Measurements from ENCODE around the gene TIGD6.
"Not testable (repeated sequence)": the region's sequence is repeated elsewhere in the genome, so short reads cannot be mapped to it uniquely, and the experiment has no call there.

Gene TIGD6

DNA sequence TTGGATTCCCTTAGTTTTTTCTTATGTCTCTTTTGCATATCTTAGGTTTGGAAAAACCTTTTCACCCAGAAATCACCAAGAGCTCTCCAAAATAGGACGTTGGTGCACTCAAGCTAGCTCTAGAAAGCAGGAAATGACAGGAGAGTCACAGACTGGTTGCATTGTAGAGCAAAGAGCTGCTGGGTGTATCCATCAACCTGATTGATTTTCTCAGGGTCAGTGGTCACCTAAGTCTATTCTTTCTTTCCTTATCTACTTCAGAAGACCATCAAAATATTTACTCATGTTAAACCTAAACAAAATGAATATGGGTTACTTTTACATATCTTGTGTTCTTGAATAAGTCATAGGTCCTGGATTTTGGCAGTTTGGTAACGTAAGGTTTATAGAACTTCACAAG lies 25.0 kb downstream of the TIGD6 start:
- DNase-seq (ENCODE audit: low spot score) = no peak

- no peak for DNase-seq (ENCODE audit: low spot score)
Measured at GRCh38 chr5:149969181-149969930, 31.1 kb downstream of the TIGD6 start.

DNA sequence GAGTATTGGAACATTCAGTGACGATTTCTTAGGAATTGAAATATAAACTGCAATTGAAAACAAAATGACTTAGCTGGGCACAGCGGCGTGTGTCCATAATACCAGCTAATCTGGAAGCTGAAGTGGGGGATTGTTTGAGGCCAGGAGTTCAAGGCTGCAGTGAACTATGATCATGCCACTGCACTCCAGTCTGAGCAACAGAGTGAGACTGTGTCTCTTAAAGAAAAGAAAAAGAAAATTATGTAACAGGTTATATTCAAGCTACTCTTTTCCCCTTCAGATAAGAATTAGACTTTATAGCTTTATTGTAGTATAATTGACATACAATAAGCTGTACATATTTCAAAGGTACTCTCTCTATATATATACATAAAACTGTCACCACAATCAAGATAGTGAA lies 33.5 kb downstream of the TIGD6 start:
- no peak for DNase-seq (ENCODE audit: low spot score)

DNA sequence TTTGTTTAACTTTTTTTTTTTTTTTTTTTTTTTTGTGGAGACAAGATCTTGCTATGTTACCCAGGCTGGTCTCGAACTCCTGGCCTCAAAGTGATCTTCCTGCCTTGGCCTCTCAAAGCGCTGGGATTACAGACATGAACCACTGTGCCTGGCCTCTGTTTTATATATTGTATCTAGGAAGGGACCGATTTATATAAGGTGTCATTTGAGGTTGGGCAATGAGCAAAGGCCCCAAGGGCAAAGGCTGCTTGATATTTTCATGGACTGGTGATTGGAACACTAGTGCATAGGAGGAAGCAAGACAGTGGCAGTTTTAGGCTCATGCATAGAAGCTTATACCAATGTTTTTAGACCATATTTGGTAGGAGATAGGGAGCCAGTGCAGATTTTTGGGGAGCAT lies 36.7 kb downstream of the TIGD6 start:
- no peak for DNase-seq (ENCODE audit: low spot score)

- no peak for DNase-seq (ENCODE audit: low spot score)
Measured at GRCh38 chr5:149962601-149963300, 37.7 kb downstream of the TIGD6 start.

DNA sequence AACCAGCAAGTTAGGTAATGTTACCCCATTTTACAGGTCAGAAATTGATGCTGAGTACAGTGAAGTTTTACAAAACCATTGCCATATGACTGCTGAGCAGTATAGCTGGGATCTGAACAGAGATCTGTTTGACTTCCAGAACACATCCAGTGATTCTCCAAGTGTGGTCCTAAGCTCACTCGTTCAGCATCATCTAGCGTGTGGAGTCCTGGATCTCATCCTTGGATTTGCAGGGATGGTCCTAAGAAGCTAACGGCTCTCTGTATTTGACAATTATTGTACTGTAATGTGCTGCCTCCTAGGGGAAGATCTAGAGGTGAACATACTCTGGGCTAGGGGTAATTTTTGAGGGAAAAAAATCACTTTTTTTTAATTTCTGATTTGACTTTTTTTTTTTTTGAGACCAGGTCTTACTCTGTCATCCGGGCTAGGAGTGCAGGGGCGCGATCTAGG lies 38.5 kb downstream of the TIGD6 start:
- peak; percentile 70 for DNase-seq (ENCODE audit: low spot score)

- no peak for DNase-seq (ENCODE audit: low spot score)
Measured at GRCh38 chr5:149961186-149961685, 39.2 kb downstream of the TIGD6 start.

- peak; percentile 98 for DNase-seq (ENCODE audit: low spot score)
Measured at GRCh38 chr5:149960272-149961185, 39.9 kb downstream of the TIGD6 start, which contains the start of gene SLC26A2. Gene SLC26A2, plus strand, starts transcription at chr5:149960758. Its CDS starts 16,895 bp downstream, at chr5:149977653.

- peak; percentile 67 for DNase-seq (ENCODE audit: low spot score)
Measured at GRCh38 chr5:149959406-149960236, 40.8 kb downstream of the TIGD6 start.

DNA sequence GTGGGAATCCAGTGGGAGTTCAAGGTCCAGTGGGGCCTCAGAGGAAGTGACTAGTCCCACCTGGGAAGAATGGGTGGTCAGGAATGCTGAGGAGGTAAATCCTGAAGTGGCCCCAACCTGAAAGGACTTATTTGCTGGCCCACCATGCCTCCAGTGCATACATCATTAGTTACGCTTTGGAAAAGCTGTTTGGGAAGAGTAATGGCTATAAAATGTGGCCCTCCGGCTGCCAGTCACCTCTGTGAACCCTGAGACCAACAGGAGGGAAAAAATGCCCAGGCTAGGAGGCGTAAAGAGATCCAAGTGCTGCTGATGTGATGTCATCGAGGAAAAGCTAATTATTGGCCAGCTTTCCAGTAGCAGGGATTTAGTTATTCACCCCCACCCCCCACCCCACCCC lies 42.6 kb downstream of the TIGD6 start:
- DNase-seq (ENCODE audit: low spot score) = no peak

GRCh38 chr5:149956685-149957084 lies 43.8 kb downstream of the TIGD6 start:
- no peak for DNase-seq (ENCODE audit: low spot score)

DNA sequence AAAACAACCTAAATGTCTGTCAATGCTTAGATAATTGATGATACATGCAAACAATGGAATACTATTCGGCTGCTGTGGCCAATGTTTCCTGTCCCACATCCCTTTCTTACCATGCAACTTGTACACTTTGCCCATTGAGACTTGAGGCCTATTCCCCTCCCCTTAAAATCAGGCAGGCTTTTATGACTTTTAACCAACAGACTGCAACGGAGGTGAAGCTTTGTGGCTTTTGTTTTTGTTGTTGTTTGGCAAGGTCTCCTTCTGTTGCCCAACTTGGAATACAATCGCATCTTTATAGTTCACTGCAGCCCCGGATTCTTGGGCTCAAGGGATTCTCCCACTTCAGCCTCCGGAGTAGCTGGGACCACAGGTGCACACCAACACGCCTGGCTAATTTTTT lies 45.7 kb downstream of the TIGD6 start:
- no peak for DNase-seq (ENCODE audit: low spot score)

GRCh38 chr5:149953436-149954121 lies 46.9 kb downstream of the TIGD6 start:
- DNase-seq (ENCODE audit: low spot score) = no peak

DNA sequence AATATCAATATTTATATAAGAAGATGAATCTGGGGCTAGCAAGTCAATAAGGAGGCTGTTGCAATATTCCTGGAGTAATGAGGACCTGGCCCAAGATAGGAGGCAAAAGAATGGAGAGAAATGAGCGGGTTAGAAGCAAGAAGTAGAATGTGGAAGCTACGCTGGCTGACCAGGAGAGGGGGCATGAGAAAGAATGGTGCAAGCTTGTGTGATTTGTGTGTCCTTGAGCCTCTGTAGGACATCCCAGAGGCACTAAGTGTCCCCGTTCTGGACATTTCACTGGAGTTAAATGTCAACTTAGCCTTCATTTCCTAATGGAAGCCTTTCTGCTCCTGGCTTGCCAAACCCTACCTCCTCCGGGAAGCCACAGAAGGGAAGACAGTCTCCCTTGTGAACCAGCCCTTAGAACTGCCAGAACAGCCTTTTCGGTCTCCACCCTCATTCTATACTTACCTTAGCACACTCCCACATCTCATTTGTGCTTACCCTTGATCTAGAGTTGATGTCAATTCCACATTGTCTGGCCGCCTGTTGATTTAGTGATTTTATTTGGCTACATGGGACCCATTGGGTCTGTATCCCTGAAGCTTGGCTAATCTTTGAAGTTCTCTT lies 49.2 kb downstream of the TIGD6 start:
- DNase-seq (ENCODE audit: low spot score) = no peak

GRCh38 chr5:149948993-149949392 lies 51.5 kb downstream of the TIGD6 start:
- no peak for DNase-seq (ENCODE audit: low spot score)

DNA sequence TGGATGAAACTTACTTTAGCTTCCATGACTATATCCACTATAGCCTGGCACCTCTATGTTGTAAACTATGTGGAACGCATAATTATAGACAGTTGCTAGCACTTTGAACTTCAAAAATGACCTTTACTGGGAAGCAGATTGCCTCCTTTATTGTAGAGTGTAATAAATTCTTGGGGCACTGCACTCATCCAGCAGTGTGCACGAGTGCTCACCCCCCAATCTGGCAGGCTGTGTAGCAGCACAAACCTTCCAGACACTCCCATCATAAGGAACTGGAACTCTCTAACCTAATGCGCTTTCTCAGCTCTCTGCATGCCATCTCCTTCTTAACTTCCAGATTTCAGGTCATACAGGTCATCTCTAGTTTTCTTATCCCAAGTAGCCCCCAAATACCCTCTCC lies 54.3 kb downstream of the TIGD6 start:
- DNase-seq (ENCODE audit: low spot score) = no peak

- no peak for DNase-seq (ENCODE audit: low spot score)
Measured at GRCh38 chr5:149944666-149945065, 55.8 kb downstream of the TIGD6 start, which contains the start of gene PDE6A. Gene PDE6A, minus strand, starts transcription at chr5:149944793. Its CDS starts 120 bp downstream, at chr5:149944673.

GRCh38 chr5:149943177-149943949 lies 57.1 kb downstream of the TIGD6 start:
- DNase-seq (ENCODE audit: low spot score) = not testable (repeated sequence)
